Mesenchymal stem cell (in vitro differentiated cells and primary cell): Measurements from ENCODE around the gene TMEM45A.

Experiments
- DNase-seq: peaks from one replicate; pipeline ENCODE4 v3.0.0-alpha.2; 2013
- H2AFZ ChIP-seq: one replicate; pipeline ENCODE4 v1.6.1; 2013; ENCODE audit warnings: low read depth, mild to moderate bottlenecking, control low read depth, inconsistent platforms, low read length, moderate library complexity
- H2AK5ac ChIP-seq: 2 replicates; pipeline ENCODE4 v1.6.1; 2013; ENCODE audit warnings: low read length, moderate library complexity, mild to moderate bottlenecking, inconsistent platforms; ENCODE audit not compliant: severe bottlenecking
- H2BK120ac ChIP-seq: one replicate; pipeline ENCODE4 v1.6.1; 2013; ENCODE audit warnings: low read depth, mild to moderate bottlenecking, inconsistent platforms, low read length, moderate library complexity
- H2BK12ac ChIP-seq, 2 experiments: one replicate each; pipeline ENCODE4 v1.6.1; 2013; ENCODE audit warnings: inconsistent platforms in 2 of 2, low read length in 2 of 2, mild to moderate bottlenecking in 2 of 2, moderate library complexity in 2 of 2, control low read depth in 1 of 2
- H2BK15ac ChIP-seq: one replicate; pipeline ENCODE4 v1.6.1; 2013; ENCODE audit warnings: mild to moderate bottlenecking, low read depth, inconsistent platforms; ENCODE audit not compliant: poor library complexity, severe bottlenecking
- H2BK5ac ChIP-seq: 2 replicates; pipeline ENCODE4 v1.6.1; 2013; ENCODE audit warnings: low read depth, mild to moderate bottlenecking, low read length, control low read depth, inconsistent platforms; ENCODE audit not compliant: poor library complexity, severe bottlenecking
- H3K14ac ChIP-seq, 2 experiments: one replicate each; pipeline ENCODE4 v1.6.1; 2013; ENCODE audit warnings: inconsistent platforms in 2 of 2, low read length in 2 of 2, control low read depth in 1 of 2, mild to moderate bottlenecking in 1 of 2, moderate library complexity in 1 of 2
- H3K18ac ChIP-seq, 2 experiments: one replicate each; pipeline ENCODE4 v1.6.1; 2013; ENCODE audit warnings: inconsistent platforms in 2 of 2, low read length in 2 of 2, control low read depth in 1 of 2, low read depth in 1 of 2, mild to moderate bottlenecking in 1 of 2
- H3K23ac ChIP-seq, 2 experiments: one replicate each; pipeline ENCODE4 v1.6.1; 2013; ENCODE audit warnings: inconsistent platforms in 2 of 2, low read length in 2 of 2, mild to moderate bottlenecking in 2 of 2, moderate library complexity in 2 of 2, control low read depth in 1 of 2
- H3K27ac ChIP-seq: 2 replicates; pipeline ENCODE4 v1.5.1; 2013; ENCODE audit warnings: mild to moderate bottlenecking, moderate library complexity, low read length, control low read depth, inconsistent platforms; ENCODE audit not compliant: poor library complexity, severe bottlenecking
- H3K27me3 ChIP-seq, 2 experiments: 2 replicates each; pipeline versions ENCODE4 v1.6.1 to v1.7.0; 2013; ENCODE audit warnings: low read length in 2 of 2, mild to moderate bottlenecking in 2 of 2, moderate library complexity in 2 of 2, control low read depth in 1 of 2, inconsistent platforms in 1 of 2; ENCODE audit not compliant: control insufficient read depth in 1 of 2, insufficient read depth in 1 of 2
- H3K36me3 ChIP-seq, 2 experiments: 2 replicates each; pipeline versions ENCODE4 v1.6.1 to v1.7.0; 2013; ENCODE audit warnings: low read length in 2 of 2, control low read depth in 1 of 2, inconsistent platforms in 1 of 2, low read depth in 1 of 2, mild to moderate bottlenecking in 1 of 2; ENCODE audit not compliant: insufficient read depth in 2 of 2, control insufficient read depth in 1 of 2
- H3K4ac ChIP-seq, 2 experiments: one replicate each; pipeline ENCODE4 v1.6.1; 2013; ENCODE audit warnings: inconsistent platforms in 2 of 2, low read length in 2 of 2, mild to moderate bottlenecking in 2 of 2, moderate library complexity in 2 of 2, control low read depth in 1 of 2, low read depth in 1 of 2
- H3K4me1 ChIP-seq: 2 replicates; pipeline ENCODE4 v1.6.1; 2013; ENCODE audit warnings: low read depth, low read length, control low read depth; ENCODE audit not compliant: control insufficient read depth, insufficient read depth
- H3K4me2 ChIP-seq: 2 replicates; pipeline ENCODE4 v1.6.1; 2013; ENCODE audit warnings: low read length, mild to moderate bottlenecking, inconsistent platforms; ENCODE audit not compliant: poor library complexity, severe bottlenecking
- H3K4me3 ChIP-seq, 2 experiments: 2 replicates each; pipeline versions ENCODE4 v1.5.1 to v1.7.0; 2013; ENCODE audit warnings: low read length in 2 of 2, mild to moderate bottlenecking in 2 of 2, control low read depth in 1 of 2, low read depth in 1 of 2; ENCODE audit not compliant: insufficient read depth in 1 of 2
- H3K79me1 ChIP-seq: replicated peaks from 2 replicates; pipeline ENCODE4 v1.6.1; 2013; ENCODE audit warnings: mild to moderate bottlenecking, control low read depth, low read length, inconsistent platforms; ENCODE audit not compliant: poor library complexity, severe bottlenecking
- H3K9ac ChIP-seq: 2 replicates; pipeline ENCODE4 v1.7.0; 2013; ENCODE audit warnings: mild to moderate bottlenecking, low read length, moderate library complexity
- H3K9me3 ChIP-seq: 2 replicates; pipeline ENCODE4 v1.7.0; 2013; ENCODE audit warnings: mild to moderate bottlenecking, low read length; ENCODE audit not compliant: control insufficient read depth
- H4K8ac ChIP-seq: one replicate; pipeline ENCODE4 v1.6.1; 2013; ENCODE audit warnings: inconsistent platforms, mild to moderate bottlenecking, low read length, moderate library complexity
- H4K91ac ChIP-seq: one replicate; pipeline ENCODE4 v1.6.1; 2013; ENCODE audit warnings: mild to moderate bottlenecking, low read length, inconsistent platforms
- WGBS: methylation state at CpG from one replicate; pipeline ENCODE4 v1.1.7; 2013; ENCODE audit warnings: mixed read lengths; 5-methylcytosine and 5-hydroxymethylcytosine counted together

The TMEM45A gene

GRCh38 chr3:100457811-100458210 is 34.6 kb upstream of the TMEM45A start:
- H2AFZ ChIP-seq = no peak overlapping the region
- no peak overlapping the region for H2BK5ac ChIP-seq
- H3K4me1 ChIP-seq = no peaks in the 10 kb centered on the region
- H3K23ac ChIP-seq = no peak overlapping the region
- H3K14ac ChIP-seq = no peak overlapping the region
- no CpG with 5 or more reads among the region's 1 CpG for WGBS
- H2BK120ac ChIP-seq = no peak overlapping the region
- no peak overlapping the region for H2BK15ac ChIP-seq
- H3K4ac ChIP-seq = no peak overlapping the region
- H4K8ac ChIP-seq = no peak overlapping the region
- H2BK12ac ChIP-seq = no peak overlapping the region
- H3K9me3 ChIP-seq = no peaks in the 10 kb centered on the region
- H3K36me3 ChIP-seq = no peaks in the 10 kb centered on the region
- no peak overlapping the region for H3K4me2 ChIP-seq
- no peak overlapping the region for H3K27ac ChIP-seq
- no peak overlapping the region for H4K91ac ChIP-seq
- DNase-seq = no peak
- no peak overlapping the region for H3K9ac ChIP-seq
- no peaks in the 10 kb centered on the region for H3K79me1 ChIP-seq
- no peak overlapping the region for H3K4me3 ChIP-seq
- H2AK5ac ChIP-seq = no peak overlapping the region
- no peaks in the 10 kb centered on the region for H3K27me3 ChIP-seq
- H3K18ac ChIP-seq = no peak overlapping the region

DNA sequence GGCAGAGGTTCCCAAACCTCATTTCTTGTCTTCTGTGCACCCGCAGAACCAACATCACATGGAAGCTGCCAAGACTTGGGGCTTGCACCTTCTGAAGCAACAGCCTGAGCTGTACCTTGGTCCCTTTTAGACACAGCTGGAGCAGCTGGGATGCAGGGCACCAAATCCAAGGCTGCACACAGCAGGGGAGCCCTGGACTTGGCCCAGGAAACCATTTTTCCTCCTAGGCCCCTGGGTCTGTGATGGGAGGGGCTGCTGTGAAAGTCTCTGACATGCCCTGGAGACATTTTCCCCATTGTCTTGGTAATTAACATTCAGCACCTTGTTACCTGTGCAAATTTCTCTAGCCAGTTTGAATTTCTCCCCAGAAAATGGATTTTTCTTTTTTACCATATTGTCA is 33.6 kb upstream of the TMEM45A start:
- Histone ChIP-seq H2BK120ac (no peak overlapping the region), H3K18ac (no peak overlapping the region), H3K79me1 (no peaks in the 10 kb centered on the region), H3K4me2 (no peak overlapping the region), H3K27me3 (no peaks in the 10 kb centered on the region), H2BK15ac (no peak overlapping the region), H2AFZ (no peak overlapping the region), H3K14ac (no peak overlapping the region), H2BK12ac (no peak overlapping the region), H3K36me3 (no peaks in the 10 kb centered on the region), H3K27ac (no peak overlapping the region), H4K8ac (no peak overlapping the region), H3K23ac (no peak overlapping the region), H2AK5ac (no peak overlapping the region), H2BK5ac (no peak overlapping the region), H4K91ac (no peak overlapping the region), H3K9ac (no peak overlapping the region), H3K9me3 (no peaks in the 10 kb centered on the region), H3K4me1 (no peaks in the 10 kb centered on the region), H3K4ac (no peak overlapping the region), H3K4me3 (no peak overlapping the region)
- 100% methylated on average over 1 of the region's 1 CpG for WGBS
- DNase-seq = no peak

- H2BK120ac ChIP-seq = no peak overlapping the region
- no peaks in the 10 kb centered on the region for H3K27me3 ChIP-seq
- peak; percentile 67 for DNase-seq
- no peak overlapping the region for H2BK15ac ChIP-seq
- H3K4ac ChIP-seq = no peak overlapping the region
- H3K79me1 ChIP-seq = no peaks in the 10 kb centered on the region
- H2BK12ac ChIP-seq = no peak overlapping the region
- H3K18ac ChIP-seq = no peak overlapping the region
- no peak overlapping the region for H3K4me2 ChIP-seq
- H3K9me3 ChIP-seq = peaks cover 10% of the 10 kb centered on the region
- no peaks in the 10 kb centered on the region for H3K36me3 ChIP-seq
- H3K23ac ChIP-seq = no peak overlapping the region
- H3K27ac ChIP-seq = no peak overlapping the region
- H3K4me3 ChIP-seq = no peak overlapping the region
- H3K9ac ChIP-seq = no peak overlapping the region
- H2BK5ac ChIP-seq = no peak overlapping the region
- no peak overlapping the region for H3K14ac ChIP-seq
- H2AFZ ChIP-seq = no peak overlapping the region
- 5% methylated on average over 2 of the region's 3 CpGs for WGBS
- no peak overlapping the region for H2AK5ac ChIP-seq
- H3K4me1 ChIP-seq = no peaks in the 10 kb centered on the region
- H4K8ac ChIP-seq = no peak overlapping the region
- H4K91ac ChIP-seq = no peak overlapping the region
Measured at GRCh38 chr3:100463002-100463401, 29.4 kb upstream of the TMEM45A start.

GRCh38 chr3:100463646-100464155 is 28.7 kb upstream of the TMEM45A start:
- no peak for DNase-seq

More at GRCh38 chr3:100463646-100464155, 28.7 kb upstream of the TMEM45A start:
- Histone ChIP-seq H2BK12ac (no peak overlapping the region), H3K27ac (no peak overlapping the region), H3K23ac (no peak overlapping the region), H2BK120ac (no peak overlapping the region), H4K8ac (no peak overlapping the region), H4K91ac (no peak overlapping the region), H2BK5ac (no peak overlapping the region), H3K4me2 (no peak overlapping the region), H3K4ac (no peak overlapping the region), H3K79me1 (no peaks in the 10 kb centered on the region), H3K27me3 (no peaks in the 10 kb centered on the region), H3K36me3 (no peaks in the 10 kb centered on the region), H3K4me1 (no peaks in the 10 kb centered on the region), H3K9me3 (peaks cover 17% of the 10 kb centered on the region), H2AFZ (no peak overlapping the region), H3K18ac (no peak overlapping the region), H3K14ac (no peak overlapping the region), H3K4me3 (no peak overlapping the region), H2BK15ac (no peak overlapping the region), H2AK5ac (no peak overlapping the region), H3K9ac (no peak overlapping the region)
- 84% methylated on average over 3 of the region's 3 CpGs for WGBS
